HEK293 (cell line): ENCODE results near the gene TRMT1.

Experiments used
- CTCF ChIA-PET: fragments of 350-600 bp; formaldehyde crosslinking; extraction: SDS; loops from one replicate; lab custom pipeline; 2021; ENCODE audit warnings: antibody characterized with exemption; lab: Yijun Ruan, JAX
- POLR2A ChIA-PET: fragments of 300-600 bp; formaldehyde crosslinking; extraction: SDS; loops from one replicate; lab custom pipeline; 2020; ENCODE audit warnings: antibody characterized with exemption, inconsistent platforms; lab: Yijun Ruan, JAX
- H3K27ac ChIP-seq: fragments of 200-500 bp; sonication (Bioruptor generic); 2 replicates; pipeline ENCODE4 v1.5.1; 2014; ENCODE audit warnings: low read depth, low read length, control low read depth, inconsistent platforms; ENCODE audit errors: extremely low read depth
- H3K36me3 ChIP-seq, 2 experiments: fragments of 200-500 bp in 1 of 2; sonication (Bioruptor generic) in 1 of 2; 1 replicate in 1 of 2; 2 replicates in 1 of 2; pipeline ENCODE4 v1.5.1; 2014 to 2017; ENCODE audit warnings: inconsistent platforms in 2 of 2, low read length in 2 of 2; ENCODE audit not compliant: control insufficient read depth in 2 of 2, insufficient read depth in 1 of 2
- H3K4me1 ChIP-seq: fragments of 200-500 bp; sonication (Bioruptor generic); 2 replicates; pipeline ENCODE4 v1.5.1; 2014; ENCODE audit warnings: mild to moderate bottlenecking, low read length, inconsistent platforms; ENCODE audit not compliant: control insufficient read depth, insufficient read depth
- H3K4me3 ChIP-seq: 2 replicates; pipeline ENCODE4 v1.5.1; 2011; ENCODE audit warnings: low read depth, mild to moderate bottlenecking, control low read depth, low read length, moderate library complexity
- H3K9me3 ChIP-seq: fragments of 200-500 bp; sonication (Bioruptor generic); 2 replicates; pipeline ENCODE4 v1.5.1; 2014; ENCODE audit warnings: low read depth, low read length, inconsistent platforms; ENCODE audit not compliant: control insufficient read depth, insufficient read depth
- FEZF1 ChIP-seq: fragments of 450-650 bp; formaldehyde crosslinking; IDR thresholded peaks from 2 replicates; pipeline ENCODE4 v1.5.1; 2016; ENCODE audit warnings: missing biosample characterization, missing genetic modification characterization
- HOXC10 ChIP-seq: sonication (generic); formaldehyde crosslinking; IDR thresholded peaks from 2 replicates; pipeline ENCODE4 v1.8.1; 2023; ENCODE audit warnings: mild to moderate bottlenecking, missing genetic modification reagents
- KLF10 ChIP-seq: fragments of 450-650 bp; IDR thresholded peaks from 2 replicates; pipeline ENCODE4 v1.5.1; 2018; ENCODE audit warnings: missing biosample characterization, mild to moderate bottlenecking, missing genetic modification characterization
- KLF16 ChIP-seq: fragments of 450-650 bp; formaldehyde crosslinking; IDR thresholded peaks from 2 replicates; pipeline ENCODE4 v1.5.1; 2017; ENCODE audit warnings: missing biosample characterization, missing genetic modification characterization
- KLF8 ChIP-seq: fragments of 450-650 bp; formaldehyde crosslinking; IDR thresholded peaks from 2 replicates; pipeline ENCODE4 v1.5.1; 2016; ENCODE audit warnings: missing biosample characterization, missing genetic modification characterization
- MEIS1 ChIP-seq: sonication (generic); formaldehyde crosslinking; IDR thresholded peaks from 2 replicates; pipeline ENCODE4 v1.8.1; 2022; ENCODE audit warnings: missing genetic modification reagents, mild to moderate bottlenecking, borderline replicate concordance
- PRDM1 ChIP-seq: fragments of 450-650 bp; formaldehyde crosslinking; IDR thresholded peaks from 2 replicates; pipeline ENCODE4; 2016; ENCODE audit warnings: missing biosample characterization, missing genetic modification characterization
- REPIN1 ChIP-seq: fragments of 450-650 bp; formaldehyde crosslinking; IDR thresholded peaks from 2 replicates; pipeline ENCODE4 v1.5.1; 2017; ENCODE audit warnings: missing biosample characterization, missing genetic modification characterization, low read depth
- ZBTB17 ChIP-seq: fragments of 450-650 bp; formaldehyde crosslinking; IDR thresholded peaks from 2 replicates; pipeline ENCODE4 v1.5.1; 2016; ENCODE audit warnings: missing biosample characterization, missing genetic modification characterization
- ZNF2 ChIP-seq: fragments of 450-650 bp; formaldehyde crosslinking; IDR thresholded peaks from 2 replicates; pipeline ENCODE4 v1.5.1; 2016; ENCODE audit warnings: missing biosample characterization, missing genetic modification characterization
- ZNF202 ChIP-seq: fragments of 450-650 bp; formaldehyde crosslinking; IDR thresholded peaks from 2 replicates; pipeline ENCODE4 v1.5.1; 2016; ENCODE audit warnings: missing biosample characterization, missing genetic modification characterization, borderline replicate concordance
- ZNF214 ChIP-seq: fragments of 450-650 bp; formaldehyde crosslinking; IDR thresholded peaks from 2 replicates; pipeline ENCODE4 v1.5.1; 2017; ENCODE audit warnings: missing biosample characterization, mild to moderate bottlenecking, missing genetic modification characterization, borderline replicate concordance
- ZNF24 ChIP-seq: fragments of 450-650 bp; formaldehyde crosslinking; IDR thresholded peaks from 2 replicates; pipeline ENCODE4 v1.5.1; 2016; ENCODE audit warnings: missing biosample characterization, missing genetic modification characterization
- ZNF571 ChIP-seq: fragments of 450-650 bp; formaldehyde crosslinking; IDR thresholded peaks from 2 replicates; pipeline ENCODE4 v1.5.0; 2017; ENCODE audit warnings: missing biosample characterization, missing genetic modification characterization
- ZNF610 ChIP-seq: fragments of 450-650 bp; formaldehyde crosslinking; IDR thresholded peaks from 2 replicates; pipeline ENCODE4 v1.5.1; 2016; ENCODE audit warnings: missing biosample characterization, missing genetic modification characterization, borderline replicate concordance
- ZNF843 ChIP-seq: fragments of 450-650 bp; formaldehyde crosslinking; IDR thresholded peaks from 2 replicates; pipeline ENCODE4 v1.5.1; 2016; ENCODE audit warnings: missing biosample characterization, missing genetic modification characterization
- TF ChIP-seq, protein P1 (sequence below): fragments of 450-650 bp; formaldehyde crosslinking; IDR thresholded peaks from 2 replicates; pipeline ENCODE4 v1.5.1; 2017; ENCODE audit warnings: missing biosample characterization, missing genetic modification characterization
- TF ChIP-seq, protein P2 (sequence below): fragments of 450-650 bp; formaldehyde crosslinking; conservative IDR thresholded peaks from 2 replicates; pipeline ENCODE4 v1.5.1; 2016; ENCODE audit warnings: low read depth, missing biosample characterization, missing genetic modification characterization
- TF ChIP-seq, protein P3 (sequence below): fragments of 450-650 bp; formaldehyde crosslinking; IDR thresholded peaks from 2 replicates; pipeline ENCODE4 v1.5.1; 2016; ENCODE audit warnings: missing biosample characterization, missing genetic modification characterization
- TF ChIP-seq, protein P4 (sequence below): fragments of 450-650 bp; formaldehyde crosslinking; IDR thresholded peaks from 2 replicates; pipeline ENCODE4 v1.5.1; 2016; ENCODE audit warnings: missing biosample characterization, missing genetic modification characterization, borderline replicate concordance

The TRMT1 gene

DNA sequence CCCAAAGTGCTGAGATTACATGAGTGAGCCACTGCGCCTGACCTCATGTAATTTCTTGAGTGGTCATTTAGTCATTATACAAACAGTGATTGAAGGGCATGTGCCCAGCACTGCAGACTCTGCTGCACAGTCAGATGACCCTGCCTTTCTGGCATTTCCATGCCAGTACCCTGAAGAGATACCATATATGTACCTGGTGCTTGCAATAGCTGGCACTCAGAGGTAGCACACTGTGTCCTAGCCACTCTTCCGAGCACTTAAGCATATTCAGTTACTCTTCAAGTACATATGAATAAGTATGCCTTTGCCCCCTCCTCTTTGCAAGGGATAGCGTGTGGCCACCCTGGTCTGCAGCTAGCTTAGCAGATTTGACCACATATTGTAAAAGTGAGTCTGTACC lies 18.1 kb upstream of the TRMT1 start:
- TF ChIP-seq, protein P1, sequence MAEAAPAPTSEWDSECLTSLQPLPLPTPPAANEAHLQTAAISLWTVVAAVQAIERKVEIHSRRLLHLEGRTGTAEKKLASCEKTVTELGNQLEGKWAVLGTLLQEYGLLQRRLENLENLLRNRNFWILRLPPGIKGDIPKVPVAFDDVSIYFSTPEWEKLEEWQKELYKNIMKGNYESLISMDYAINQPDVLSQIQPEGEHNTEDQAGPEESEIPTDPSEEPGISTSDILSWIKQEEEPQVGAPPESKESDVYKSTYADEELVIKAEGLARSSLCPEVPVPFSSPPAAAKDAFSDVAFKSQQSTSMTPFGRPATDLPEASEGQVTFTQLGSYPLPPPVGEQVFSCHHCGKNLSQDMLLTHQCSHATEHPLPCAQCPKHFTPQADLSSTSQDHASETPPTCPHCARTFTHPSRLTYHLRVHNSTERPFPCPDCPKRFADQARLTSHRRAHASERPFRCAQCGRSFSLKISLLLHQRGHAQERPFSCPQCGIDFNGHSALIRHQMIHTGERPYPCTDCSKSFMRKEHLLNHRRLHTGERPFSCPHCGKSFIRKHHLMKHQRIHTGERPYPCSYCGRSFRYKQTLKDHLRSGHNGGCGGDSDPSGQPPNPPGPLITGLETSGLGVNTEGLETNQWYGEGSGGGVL (tag by site-specific recombination): no peak
- no peak for TF ChIP-seq ZNF571 (tag by site-specific recombination)
- TF ChIP-seq MEIS1 (CRISPR knock-in tag): no peak
- no peak for TF ChIP-seq FEZF1 (tag by site-specific recombination)
- TF ChIP-seq ZNF2 (tag by site-specific recombination): no peak
- CTCF ChIA-PET: interaction anchor here (0.5 kb wide), 2 partner anchors 19 to 169 kb away, joined by 3 to 5 read pairs; no protein-coding TSS in a partner anchor
- Histone ChIP-seq H3K27ac (no peak overlapping the region), H3K4me3 (no peak overlapping the region), H3K36me3 (peaks cover 11 to 62% of the 10 kb centered on the region in 2 experiments; a peak in 2 of 3 replicates), H3K4me1 (no peaks in the 10 kb centered on the region), H3K9me3 (no peaks in the 10 kb centered on the region)
- POLR2A ChIA-PET: interaction anchor here (1.0 kb wide), 1 partner anchor 18 kb away, joined by 4 read pairs; no protein-coding TSS in a partner anchor

DNA sequence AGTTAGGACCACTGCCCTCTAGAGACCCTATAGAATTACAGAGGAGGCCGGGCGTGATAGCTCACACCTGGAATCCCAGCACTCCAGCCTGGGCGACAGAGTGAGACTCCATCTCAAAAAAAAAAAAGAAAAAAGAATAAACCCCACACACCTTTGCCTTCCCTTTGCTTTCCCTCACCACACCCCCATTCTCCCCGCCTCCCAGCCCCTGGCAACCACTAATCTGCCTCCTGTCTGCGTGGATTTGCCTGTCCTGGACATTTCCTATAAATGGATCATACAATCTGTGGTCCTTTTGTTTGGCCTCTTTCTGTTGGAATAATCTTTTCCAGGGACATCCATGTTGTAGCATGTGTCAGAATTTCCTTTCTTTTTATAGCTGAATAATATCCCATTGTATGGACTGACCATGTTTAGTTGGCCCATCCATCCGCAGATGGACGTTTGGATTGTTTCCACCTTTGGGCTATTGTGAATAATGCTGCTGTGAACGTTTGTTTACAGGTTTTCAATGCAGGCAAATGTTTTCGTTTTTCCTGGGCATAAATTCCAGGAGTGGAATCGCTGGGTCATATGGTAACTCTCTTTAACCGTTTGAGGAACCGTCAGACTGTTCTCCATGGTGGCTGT lies 16.8 kb upstream of the TRMT1 start:
- CTCF ChIA-PET: interaction anchor here (1.6 kb wide), 1 partner anchor 9 kb away, joined by 5 read pairs; no protein-coding TSS in a partner anchor

More for the DNA sequence above, 16.8 kb upstream of the TRMT1 start:
- TF ChIP-seq ZNF24 (tag by site-specific recombination) (no peak), HOXC10 (no peak), KLF16 (tag by site-specific recombination) (no peak), PRDM1 (tag by site-specific recombination) (no peak; the same call in 1 of the 2 replicates), KLF10 (tag by site-specific recombination) (no peak), ZNF843 (no peak), ZNF214 (tag by site-specific recombination) (no peak), ZBTB17 (tag by site-specific recombination) (no peak), ZNF202 (tag by site-specific recombination) (no peak), KLF8 (tag by site-specific recombination) (no peak), ZNF610 (tag by site-specific recombination) (no peak), REPIN1 (tag by site-specific recombination) (no peak)
- TF ChIP-seq, protein P2, sequence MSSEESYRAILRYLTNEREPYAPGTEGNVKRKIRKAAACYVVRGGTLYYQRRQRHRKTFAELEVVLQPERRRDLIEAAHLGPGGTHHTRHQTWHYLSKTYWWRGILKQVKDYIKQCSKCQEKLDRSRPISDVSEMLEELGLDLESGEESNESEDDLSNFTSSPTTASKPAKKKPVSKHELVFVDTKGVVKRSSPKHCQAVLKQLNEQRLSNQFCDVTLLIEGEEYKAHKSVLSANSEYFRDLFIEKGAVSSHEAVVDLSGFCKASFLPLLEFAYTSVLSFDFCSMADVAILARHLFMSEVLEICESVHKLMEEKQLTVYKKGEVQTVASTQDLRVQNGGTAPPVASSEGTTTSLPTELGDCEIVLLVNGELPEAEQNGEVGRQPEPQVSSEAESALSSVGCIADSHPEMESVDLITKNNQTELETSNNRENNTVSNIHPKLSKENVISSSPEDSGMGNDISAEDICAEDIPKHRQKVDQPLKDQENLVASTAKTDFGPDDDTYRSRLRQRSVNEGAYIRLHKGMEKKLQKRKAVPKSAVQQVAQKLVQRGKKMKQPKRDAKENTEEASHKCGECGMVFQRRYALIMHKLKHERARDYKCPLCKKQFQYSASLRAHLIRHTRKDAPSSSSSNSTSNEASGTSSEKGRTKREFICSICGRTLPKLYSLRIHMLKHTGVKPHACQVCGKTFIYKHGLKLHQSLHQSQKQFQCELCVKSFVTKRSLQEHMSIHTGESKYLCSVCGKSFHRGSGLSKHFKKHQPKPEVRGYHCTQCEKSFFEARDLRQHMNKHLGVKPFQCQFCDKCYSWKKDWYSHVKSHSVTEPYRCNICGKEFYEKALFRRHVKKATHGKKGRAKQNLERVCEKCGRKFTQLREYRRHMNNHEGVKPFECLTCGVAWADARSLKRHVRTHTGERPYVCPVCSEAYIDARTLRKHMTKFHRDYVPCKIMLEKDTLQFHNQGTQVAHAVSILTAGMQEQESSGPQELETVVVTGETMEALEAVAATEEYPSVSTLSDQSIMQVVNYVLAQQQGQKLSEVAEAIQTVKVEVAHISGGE (tag by site-specific recombination): no peak
- TF ChIP-seq, protein P3, sequence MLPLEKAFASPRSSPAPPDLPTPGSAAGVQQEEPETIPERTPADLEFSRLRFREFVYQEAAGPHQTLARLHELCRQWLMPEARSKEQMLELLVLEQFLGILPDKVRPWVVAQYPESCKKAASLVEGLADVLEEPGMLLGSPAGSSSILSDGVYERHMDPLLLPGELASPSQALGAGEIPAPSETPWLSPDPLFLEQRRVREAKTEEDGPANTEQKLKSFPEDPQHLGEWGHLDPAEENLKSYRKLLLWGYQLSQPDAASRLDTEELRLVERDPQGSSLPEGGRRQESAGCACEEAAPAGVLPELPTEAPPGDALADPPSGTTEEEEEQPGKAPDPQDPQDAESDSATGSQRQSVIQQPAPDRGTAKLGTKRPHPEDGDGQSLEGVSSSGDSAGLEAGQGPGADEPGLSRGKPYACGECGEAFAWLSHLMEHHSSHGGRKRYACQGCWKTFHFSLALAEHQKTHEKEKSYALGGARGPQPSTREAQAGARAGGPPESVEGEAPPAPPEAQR (tag by site-specific recombination): no peak
- TF ChIP-seq, protein P4, sequence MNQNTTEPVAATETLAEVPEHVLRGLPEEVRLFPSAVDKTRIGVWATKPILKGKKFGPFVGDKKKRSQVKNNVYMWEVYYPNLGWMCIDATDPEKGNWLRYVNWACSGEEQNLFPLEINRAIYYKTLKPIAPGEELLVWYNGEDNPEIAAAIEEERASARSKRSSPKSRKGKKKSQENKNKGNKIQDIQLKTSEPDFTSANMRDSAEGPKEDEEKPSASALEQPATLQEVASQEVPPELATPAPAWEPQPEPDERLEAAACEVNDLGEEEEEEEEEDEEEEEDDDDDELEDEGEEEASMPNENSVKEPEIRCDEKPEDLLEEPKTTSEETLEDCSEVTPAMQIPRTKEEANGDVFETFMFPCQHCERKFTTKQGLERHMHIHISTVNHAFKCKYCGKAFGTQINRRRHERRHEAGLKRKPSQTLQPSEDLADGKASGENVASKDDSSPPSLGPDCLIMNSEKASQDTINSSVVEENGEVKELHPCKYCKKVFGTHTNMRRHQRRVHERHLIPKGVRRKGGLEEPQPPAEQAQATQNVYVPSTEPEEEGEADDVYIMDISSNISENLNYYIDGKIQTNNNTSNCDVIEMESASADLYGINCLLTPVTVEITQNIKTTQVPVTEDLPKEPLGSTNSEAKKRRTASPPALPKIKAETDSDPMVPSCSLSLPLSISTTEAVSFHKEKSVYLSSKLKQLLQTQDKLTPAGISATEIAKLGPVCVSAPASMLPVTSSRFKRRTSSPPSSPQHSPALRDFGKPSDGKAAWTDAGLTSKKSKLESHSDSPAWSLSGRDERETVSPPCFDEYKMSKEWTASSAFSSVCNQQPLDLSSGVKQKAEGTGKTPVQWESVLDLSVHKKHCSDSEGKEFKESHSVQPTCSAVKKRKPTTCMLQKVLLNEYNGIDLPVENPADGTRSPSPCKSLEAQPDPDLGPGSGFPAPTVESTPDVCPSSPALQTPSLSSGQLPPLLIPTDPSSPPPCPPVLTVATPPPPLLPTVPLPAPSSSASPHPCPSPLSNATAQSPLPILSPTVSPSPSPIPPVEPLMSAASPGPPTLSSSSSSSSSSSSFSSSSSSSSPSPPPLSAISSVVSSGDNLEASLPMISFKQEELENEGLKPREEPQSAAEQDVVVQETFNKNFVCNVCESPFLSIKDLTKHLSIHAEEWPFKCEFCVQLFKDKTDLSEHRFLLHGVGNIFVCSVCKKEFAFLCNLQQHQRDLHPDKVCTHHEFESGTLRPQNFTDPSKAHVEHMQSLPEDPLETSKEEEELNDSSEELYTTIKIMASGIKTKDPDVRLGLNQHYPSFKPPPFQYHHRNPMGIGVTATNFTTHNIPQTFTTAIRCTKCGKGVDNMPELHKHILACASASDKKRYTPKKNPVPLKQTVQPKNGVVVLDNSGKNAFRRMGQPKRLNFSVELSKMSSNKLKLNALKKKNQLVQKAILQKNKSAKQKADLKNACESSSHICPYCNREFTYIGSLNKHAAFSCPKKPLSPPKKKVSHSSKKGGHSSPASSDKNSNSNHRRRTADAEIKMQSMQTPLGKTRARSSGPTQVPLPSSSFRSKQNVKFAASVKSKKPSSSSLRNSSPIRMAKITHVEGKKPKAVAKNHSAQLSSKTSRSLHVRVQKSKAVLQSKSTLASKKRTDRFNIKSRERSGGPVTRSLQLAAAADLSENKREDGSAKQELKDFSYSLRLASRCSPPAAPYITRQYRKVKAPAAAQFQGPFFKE (tag by site-specific recombination): no peak
- Histone ChIP-seq H3K27ac (no peak overlapping the region), H3K9me3 (no peaks in the 10 kb centered on the region), H3K36me3 (peaks cover 7 to 57% of the 10 kb centered on the region in 2 experiments; a peak in 2 of 3 replicates), H3K4me3 (no peak overlapping the region), H3K4me1 (no peaks in the 10 kb centered on the region)
- POLR2A ChIA-PET: interaction anchor here (0.6 to 1.5 kb wide), 3 partner anchors 8 to 1299 kb away, joined by 3 to 6 read pairs (median 4); partner anchors contain the start of genes IER2 and STX10
